Pericardium fibroblast (primary cell): ENCODE measurements around the gene TMEM79. TPM values are rescaled to one million over a fixed set of nuclear protein-coding genes. Genes with fewer than 3 reads are reported as not detected.

Source experiments
- total RNA-seq: library from RNA; depleted of rRNA; stranded (reverse); fragments of >200 nt; gene quantifications from 2 replicates; pipeline ENCODE4 v1.2.3, GENCODE V29; 2015

Gene TMEM79
- 1.5 and 3.1 TPM in 2 replicates for total RNA-seq

DNA sequence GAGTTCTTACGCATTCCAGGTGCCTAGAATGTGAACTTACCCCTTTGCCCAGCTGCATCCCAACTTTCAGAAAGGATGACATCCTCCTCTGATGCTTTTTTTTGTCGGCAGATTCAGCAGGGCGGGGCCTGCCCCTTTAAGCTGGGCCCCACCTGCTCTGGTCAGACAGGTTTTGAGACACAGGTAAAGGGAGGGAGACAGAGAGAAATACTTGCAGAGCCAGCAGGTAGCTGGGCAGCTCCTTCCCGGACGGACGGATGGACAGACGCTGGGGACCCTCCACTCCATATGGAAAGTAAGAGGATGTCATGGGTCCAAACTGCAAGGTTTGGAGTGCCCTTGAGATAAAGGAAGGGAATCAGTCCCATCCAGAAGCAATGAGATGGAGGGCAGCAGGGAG is at the start of gene TMEM79:
Gene TMEM79 (plus strand): TSS at position 214 of the 400 bp plus-strand sequence. CDS start 902 bp downstream, outside the sequence.

GRCh38 chr1:156241926-156242325 is 42.2 kb upstream of the TMEM79 start, which contains the start of gene BGLAP:
TSS of gene BGLAP (plus strand) at chr1:156242184. CDS start at chr1:156242232, 48 bp downstream.

GRCh38 chr1:156247460-156248322 is 36.4 kb upstream of the TMEM79 start, which contains the start of gene PAQR6:
TSS of gene PAQR6 (minus strand) at chr1:156248056. CDS start at chr1:156246731, 1,325 bp downstream.

GRCh38 chr1:156282479-156283222 is 1.5 kb upstream of the TMEM79 start, which contains the start of gene SMG5:
TSS of gene SMG5 (minus strand) at chr1:156282825. CDS start at chr1:156282680, 145 bp downstream.

GRCh38 chr1:156295391-156295947 is 11.3 kb downstream of the TMEM79 start, which contains the start of gene GLMP:
TSS of gene GLMP (minus strand) at chr1:156295679. CDS start at chr1:156295645, 34 bp downstream.

GRCh38 chr1:156298852-156299357 is 14.8 kb downstream of the TMEM79 start, which contains the start of gene VHLL:
TSS of gene VHLL (minus strand) at chr1:156299307. CDS start at chr1:156299189, 118 bp downstream.

GRCh38 chr1:156338180-156338976 is 54.3 kb downstream of the TMEM79 start, which contains the start of the genes CCT3 and TSACC:
TSS of gene CCT3 (minus strand) at chr1:156338292. CDS start at chr1:156338184, 108 bp downstream.
TSS of gene TSACC (plus strand) at chr1:156338526. CDS start at chr1:156339758, 1,232 bp downstream.

Other genes starting within 250 kb of the TMEM79 start
- gene UBQLN4, start 230.5 kb upstream of the TMEM79 start, total RNA-seq = 9.8 and 12.6 TPM in 2 replicates
- 87.3 and 97.6 TPM in 2 replicates for gene LAMTOR2, start 229.5 kb upstream of the TMEM79 start, total RNA-seq
- not detected in 2 replicates for gene RAB25, start 223.2 kb upstream of the TMEM79 start, total RNA-seq
- 1.1 and 5.0 TPM in 2 replicates for gene MEX3A, start 201.9 kb upstream of the TMEM79 start, total RNA-seq
- gene LMNA, start 169.6 kb upstream of the TMEM79 start, total RNA-seq = 508 and 655 TPM in 2 replicates
- gene SEMA4A, start 130.7 kb upstream of the TMEM79 start, total RNA-seq = 0.47 and 1.6 TPM in 2 replicates
- 9.9 and 14.2 TPM in 2 replicates for gene SLC25A44, start 90.2 kb upstream of the TMEM79 start, total RNA-seq
- 42.0 and 46.9 TPM in 2 replicates for gene PMF1, start 71.3 kb upstream of the TMEM79 start, total RNA-seq
- gene BGLAP, start 42.1 kb upstream of the TMEM79 start, total RNA-seq = not detected in 2 replicates
- 0.43 and 0.47 TPM in 2 replicates for gene PAQR6, start 36.3 kb upstream of the TMEM79 start, total RNA-seq
- gene SMG5, start 1.5 kb upstream of the TMEM79 start, total RNA-seq = 33.3 and 39.1 TPM in 2 replicates
- 87.5 and 108 TPM in 2 replicates for gene GLMP, start 11.4 kb downstream of the TMEM79 start, total RNA-seq
- not detected in 2 replicates for gene VHLL, start 15.0 kb downstream of the TMEM79 start, total RNA-seq
- gene CCT3, start 54.0 kb downstream of the TMEM79 start, total RNA-seq = 248 TPM in 2 replicates
- not detected in 2 replicates for gene TSACC, start 54.2 kb downstream of the TMEM79 start, total RNA-seq
- gene RHBG, start 84.9 kb downstream of the TMEM79 start, total RNA-seq = not detected in 2 replicates
- gene MEF2D, start 216.4 kb downstream of the TMEM79 start, total RNA-seq = 15.8 and 27.2 TPM in 2 replicates